Activated CD4-positive, alpha-beta T cell treated with anti-CD3 and anti-CD28 coated beads for 48 hours (primary cell): ENCODE measurements around the gene TEX261.

ENCODE experiments used
- DNase-seq: peaks from one replicate; pipeline ENCODE4 v3.0.0-alpha.2; 2020

TEX261 gene

GRCh38 chr2:70956141-70956540 is 38.5 kb downstream of the TEX261 start:
- no peak for DNase-seq

DNA sequence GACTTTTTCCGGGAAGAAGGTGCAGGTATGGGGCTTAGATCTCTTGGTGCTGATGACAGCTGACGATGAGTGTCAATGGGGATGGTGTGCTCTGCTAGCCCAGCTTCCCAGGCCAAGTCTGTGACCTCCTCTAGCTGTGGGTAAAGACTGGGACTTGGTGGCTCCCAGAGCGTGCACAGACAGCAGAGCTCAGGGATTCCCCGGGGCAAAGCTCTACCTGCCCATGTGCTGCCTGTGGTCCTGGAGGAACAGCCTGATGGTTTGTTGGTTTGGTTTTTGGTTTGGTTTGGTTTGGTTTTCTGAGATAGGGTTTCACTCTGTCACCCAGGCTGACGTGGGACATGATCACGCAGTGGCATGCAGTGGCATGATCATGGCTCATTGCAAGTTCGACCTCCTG is 39.8 kb downstream of the TEX261 start:
- no peak for DNase-seq

DNA sequence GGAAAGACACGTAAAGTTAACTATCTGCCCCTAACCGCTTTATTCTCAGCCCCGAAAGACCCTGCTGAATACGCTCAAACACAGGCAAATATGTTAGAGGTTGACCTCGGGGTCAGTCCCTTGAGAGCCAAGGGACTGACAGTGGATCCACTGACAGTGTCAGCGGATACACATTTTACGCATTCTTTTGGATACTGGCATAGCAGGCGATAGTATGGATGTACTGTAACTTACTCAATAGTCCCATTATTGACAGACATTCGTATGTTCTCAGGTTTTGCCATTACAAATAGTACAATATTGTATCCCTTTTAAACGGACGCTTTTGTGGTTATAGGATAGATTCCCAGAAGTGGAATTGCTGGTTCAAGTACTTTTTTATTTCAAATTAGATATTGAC is 45.6 kb downstream of the TEX261 start:
- no peak for DNase-seq

GRCh38 chr2:70948337-70949003 is 46.2 kb downstream of the TEX261 start:
- peak; percentile 85 for DNase-seq

DNA sequence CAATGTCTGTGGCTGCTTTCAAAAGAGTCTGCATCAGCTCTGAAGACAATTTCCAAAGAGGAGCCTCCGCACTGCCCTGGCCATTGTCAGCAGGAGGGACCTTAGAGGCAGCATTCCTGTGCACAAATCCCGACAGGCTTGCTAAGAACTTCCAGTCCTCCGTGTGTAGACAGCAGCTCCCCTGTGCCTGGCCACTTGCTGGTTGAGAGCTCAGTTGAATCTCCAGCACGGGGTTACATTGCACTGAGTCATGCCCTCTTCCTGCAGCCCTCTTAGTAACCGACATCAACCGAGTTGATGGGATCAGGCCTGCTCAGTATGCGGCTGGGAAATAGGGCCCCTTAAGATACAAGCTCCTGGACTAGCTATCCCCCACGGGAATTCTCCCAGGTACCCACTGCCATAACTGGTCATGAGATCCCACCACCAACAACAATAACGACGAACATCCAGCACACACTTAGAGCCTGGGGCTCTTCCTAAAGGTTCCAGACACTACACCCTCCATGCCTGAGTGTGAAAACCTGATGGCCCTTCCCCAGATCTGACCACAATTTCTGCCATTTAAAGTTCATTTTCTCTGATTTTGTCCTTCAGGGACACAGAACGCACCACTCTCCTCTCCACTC is 47.0 kb downstream of the TEX261 start:
- no peak for DNase-seq

DNA sequence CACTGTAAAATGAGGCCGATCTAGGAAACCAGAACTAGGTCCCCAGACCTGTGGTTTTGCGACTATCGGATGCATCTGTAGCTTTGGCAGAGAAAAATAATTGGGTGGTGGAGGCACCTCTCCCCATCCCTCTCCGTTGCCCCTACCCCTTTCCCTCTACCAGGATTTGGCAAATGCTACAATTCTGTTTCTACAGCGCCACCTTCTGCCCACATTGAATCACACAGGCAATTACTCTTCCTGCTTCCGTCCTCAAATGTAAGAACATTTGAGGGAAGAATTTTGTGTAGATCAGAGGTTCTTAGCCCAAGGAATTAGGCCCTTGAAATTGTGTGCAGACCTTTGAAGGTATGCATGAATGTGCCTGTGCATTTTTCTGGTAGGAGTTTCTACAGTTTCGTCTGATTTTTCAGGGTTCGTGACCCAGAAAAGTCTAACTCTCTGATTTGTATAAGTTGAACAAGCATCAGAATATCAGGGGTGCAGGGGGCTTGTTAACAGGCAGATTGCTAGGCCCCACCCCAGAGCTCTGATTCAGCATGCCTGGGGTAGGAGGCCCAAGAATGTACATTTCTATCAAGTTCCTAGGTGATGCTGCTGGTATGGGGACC is 47.7 kb downstream of the TEX261 start:
- peak; percentile 64 for DNase-seq

GRCh38 chr2:70944111-70944690 is 50.5 kb downstream of the TEX261 start:
- no peak for DNase-seq

DNA sequence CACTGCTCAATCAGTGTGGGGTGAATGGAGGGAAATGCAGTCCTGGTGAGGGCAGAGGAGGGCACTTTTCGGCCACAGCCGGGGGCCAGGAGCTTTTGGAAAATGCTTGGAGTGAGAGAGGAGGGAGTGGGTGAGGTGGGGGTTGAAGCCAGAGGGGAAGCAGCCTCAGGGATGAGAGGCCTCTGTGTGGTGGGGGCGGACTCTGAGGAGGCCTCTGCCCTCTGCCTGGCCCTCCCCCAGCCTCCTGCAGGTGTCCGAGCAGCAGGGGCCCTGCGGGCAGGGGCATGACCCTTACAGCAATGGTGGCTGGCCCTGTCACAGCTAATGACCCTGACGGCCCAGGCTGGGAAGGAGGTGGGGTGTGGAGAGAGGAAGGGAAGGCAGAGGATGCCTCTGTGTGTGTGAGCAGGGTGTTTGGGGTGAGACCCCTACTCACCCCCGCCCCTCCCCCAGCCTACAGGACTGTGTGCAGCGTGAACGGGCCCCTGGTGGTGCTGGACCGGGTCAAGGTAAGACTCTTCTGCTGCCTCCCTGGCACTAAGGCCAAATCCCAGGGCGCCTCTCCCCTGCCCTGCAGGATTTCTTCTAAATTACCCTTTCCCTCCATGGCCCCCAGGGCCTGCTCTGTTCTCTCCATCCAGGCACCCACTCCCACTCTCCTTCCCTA is 51.3 kb downstream of the TEX261 start:
- no peak for DNase-seq

DNA sequence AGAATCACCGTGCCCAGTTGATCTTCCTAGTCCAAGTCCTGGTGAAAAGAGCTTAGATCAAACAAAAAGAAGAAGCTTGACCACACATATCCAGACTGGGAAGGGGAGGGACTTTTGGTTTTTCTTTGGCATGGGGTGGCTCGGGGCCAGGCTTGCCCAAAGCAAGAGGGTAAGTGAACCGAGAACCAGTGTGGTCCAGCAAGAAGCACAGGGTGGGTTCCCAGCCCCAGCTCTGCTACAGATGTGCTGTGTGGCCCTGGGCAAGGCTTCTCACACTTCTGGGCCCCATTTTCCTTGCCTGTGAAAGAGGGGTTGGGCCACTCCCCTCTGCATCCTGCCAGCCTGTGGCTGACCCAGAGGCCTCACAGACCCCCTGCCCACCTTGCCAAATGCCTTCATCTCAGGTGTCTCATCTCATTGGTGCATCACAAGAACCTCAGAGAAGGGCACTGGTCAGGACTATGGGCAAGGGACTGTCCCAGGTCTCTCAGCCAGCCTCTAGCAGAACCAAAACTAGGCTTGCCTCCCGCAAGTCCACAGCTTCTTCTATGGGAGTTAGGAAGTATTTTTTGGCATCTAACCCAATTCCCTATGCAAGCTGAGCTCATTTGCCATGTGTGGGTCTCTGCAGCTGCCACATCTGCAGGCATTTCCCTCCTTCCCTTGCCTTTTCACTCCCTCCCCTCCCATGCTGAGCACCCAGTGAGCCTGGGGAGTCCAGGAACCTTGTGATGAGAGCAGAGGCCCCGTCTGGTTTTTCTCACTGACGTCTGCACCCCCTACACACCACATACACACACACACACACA is 52.1 kb downstream of the TEX261 start:
- DNase-seq: no peak

GRCh38 chr2:70941701-70942100 is 53.0 kb downstream of the TEX261 start:
- DNase-seq: no peak

- no peak for DNase-seq
Measured at GRCh38 chr2:70941186-70941585, 53.5 kb downstream of the TEX261 start.

DNA sequence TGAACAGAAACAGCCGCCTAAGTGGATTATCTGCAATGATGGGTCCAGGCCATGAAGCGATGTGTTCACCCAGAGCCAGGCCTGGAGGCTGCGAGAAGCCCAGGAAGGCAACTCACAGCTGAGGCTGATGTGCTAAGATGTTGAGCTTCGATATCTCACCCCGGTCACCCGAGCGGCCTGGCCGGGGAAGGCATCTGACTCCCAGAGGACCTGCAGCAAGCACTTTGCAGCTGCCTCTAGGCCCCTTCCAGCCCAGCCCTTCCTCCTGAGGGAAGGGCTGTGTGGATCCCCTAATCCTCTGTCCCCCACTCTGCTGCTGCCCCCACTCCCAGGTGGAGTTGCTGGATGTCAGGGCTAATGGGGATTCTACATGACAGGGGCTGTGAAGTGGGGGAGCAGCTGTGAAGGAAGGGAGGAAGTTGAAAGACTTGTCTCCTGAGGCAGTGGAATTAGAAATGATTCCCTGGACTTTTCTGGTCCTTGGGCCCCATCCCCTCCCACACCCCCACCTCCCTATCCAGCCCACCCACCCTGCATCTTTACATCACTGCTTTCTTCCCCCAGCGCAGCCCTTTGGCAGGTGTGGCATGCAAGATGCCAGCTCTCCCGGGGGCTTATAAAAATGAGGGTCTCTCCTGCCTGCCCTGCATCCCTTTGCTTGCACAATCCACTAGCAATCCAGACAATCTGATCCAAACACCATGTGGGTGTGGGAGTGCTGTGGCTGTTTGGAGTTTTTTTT is 54.7 kb downstream of the TEX261 start:
- DNase-seq: no peak

DNA sequence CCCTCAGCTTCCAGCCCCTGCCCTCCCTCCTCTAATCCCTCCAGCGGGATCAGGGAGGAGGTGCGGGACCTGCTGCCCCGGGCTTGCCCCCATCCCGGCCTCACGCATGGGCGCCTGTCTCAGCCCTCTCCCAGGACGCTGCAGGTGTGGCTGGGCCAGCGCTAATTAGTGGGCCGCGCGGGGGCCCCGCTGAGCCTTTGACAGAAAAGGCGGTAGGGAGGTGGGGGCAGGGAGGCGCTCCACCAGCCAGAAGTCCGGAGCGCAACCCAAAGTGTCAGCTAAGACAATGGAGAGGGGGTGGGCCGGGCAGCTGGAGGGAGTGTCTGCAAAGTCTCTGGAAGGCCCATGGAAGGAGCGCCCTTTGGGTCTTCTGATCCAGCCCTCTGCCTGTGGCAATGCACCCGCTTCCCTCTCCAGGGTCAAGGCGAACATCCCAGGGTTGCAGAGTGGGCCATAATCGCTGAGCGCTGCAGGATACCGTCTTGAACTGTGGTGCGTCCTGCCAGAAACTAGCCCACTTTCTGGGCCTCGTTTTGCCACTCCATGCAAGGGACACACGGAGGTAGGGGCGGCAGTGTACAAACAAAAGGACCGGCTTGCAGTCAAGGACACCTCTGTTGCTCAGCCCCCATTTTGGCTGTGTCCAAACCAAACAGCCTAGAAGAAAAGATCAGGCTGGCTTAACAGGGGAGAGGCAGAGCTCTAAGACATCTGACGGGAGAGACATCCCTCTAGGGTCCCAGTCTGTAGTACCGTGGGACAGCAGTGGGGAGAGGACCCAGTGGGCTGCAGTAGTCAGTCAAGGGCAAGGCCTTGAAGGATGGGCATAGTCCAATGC is 55.5 kb downstream of the TEX261 start:
- DNase-seq: no peak

GRCh38 chr2:70938586-70938950 is 56.1 kb downstream of the TEX261 start:
- DNase-seq: no peak

GRCh38 chr2:70937866-70938585 is 56.6 kb downstream of the TEX261 start:
- no peak for DNase-seq

DNA sequence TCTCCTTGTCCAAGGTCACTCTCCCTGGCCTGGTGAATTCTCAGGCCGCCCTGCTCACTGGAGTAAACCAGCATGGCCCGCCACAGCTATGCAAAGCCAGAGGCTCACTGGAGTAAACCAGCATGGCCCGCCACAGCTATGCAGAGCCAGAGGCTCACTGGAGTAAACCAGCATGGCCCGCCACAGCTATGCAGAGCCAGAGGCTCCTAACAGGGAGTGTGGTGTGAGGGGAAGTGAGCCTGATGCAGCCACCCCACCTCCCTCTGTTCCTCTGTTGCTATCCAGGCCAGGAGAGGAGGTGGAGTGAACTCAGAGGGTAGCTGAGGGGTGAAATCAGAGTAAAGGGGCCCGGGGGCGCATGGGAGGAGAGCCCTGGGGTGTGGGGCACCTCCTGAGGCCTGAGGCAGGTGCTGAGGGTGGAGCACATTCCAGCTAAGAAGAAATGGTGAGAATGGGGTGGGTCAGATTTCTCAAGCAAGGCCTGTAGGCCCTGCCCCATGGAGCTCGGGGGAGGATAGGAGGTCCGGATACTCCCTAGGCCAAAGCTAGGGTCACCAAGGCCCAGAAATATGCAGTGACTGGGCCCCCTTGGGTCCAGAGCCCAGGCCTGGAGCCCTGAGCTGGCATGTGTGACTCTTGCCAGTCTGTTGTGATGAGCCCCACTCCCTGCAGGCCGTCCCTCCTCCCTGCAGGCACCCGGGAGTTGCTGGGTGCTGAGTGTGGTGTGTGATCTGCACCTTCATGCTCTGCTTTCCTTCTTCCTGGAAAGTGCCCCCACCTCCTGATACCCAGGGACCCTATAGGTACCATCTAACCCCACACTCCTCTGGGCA is 57.5 kb downstream of the TEX261 start:
- no peak for DNase-seq

DNA sequence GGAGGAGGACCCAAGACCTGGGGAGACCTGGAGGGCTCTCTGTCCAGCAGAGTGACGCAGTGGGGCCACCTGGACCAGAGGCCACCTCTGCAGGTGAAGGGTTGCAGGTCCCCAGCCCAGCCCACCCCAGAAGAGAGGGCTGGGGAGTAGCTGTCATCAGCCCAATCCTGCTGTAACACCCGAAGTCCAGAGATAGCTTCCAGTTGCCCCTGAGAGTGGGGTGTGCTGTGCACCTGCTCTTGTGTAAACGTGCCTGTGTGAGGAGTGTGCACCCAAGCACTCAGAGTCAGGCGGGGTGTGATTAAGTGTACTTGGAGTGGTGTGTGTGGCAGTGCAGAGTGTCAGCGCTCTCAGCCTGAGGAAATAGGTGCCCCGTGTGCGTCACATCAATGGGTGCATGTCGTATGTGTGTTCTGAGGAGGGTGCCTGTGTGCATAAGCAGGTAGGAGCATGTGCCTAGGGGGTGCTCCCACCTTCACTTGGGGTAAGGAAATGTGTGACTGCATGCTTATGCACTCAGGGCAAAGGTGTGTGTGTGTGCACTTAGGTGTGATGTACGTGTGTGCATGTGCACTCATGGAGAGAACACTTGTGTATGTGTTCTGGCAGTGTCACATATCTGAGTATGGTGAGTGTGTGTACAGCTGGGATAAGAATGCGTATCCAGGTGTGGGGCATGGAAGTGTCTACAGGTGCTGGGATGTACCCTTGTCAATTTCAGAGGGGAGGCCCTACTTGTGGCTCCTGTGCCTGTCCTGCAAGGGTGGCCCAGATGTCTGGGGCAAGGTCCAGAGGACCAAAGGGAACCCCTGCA is 58.3 kb downstream of the TEX261 start:
- DNase-seq: no peak
